Common myeloid progenitor, CD34-positive (primary cell): ENCODE data around the gene CER1.

Source experiments
- CTCF ChIA-PET: fragments of 350-600 bp; sonication (Branson Sonifier 250); formaldehyde crosslinking; loops from one replicate; lab custom pipeline; 2021; ENCODE audit warnings: antibody characterized with exemption; lab: Charles Lee
- POLR2A ChIA-PET: fragments of 350-600 bp; sonication (Branson Sonifier 250); formaldehyde crosslinking; loops from one replicate; lab custom pipeline; 2021; ENCODE audit warnings: antibody characterized with exemption; lab: Charles Lee
- DNase-seq, 3 donors: peaks; one replicate each; pipeline versions ENCODE4 v3.0.0 to v3.0.0-alpha.2; 2013
- H3K27ac ChIP-seq, 2 experiments: 1 replicate in 1 of 2; 2 replicates in 1 of 2; pipeline ENCODE4 v1.7.0; 2013; ENCODE audit warnings: inconsistent platforms in 2 of 2, low read length in 2 of 2, mild to moderate bottlenecking in 2 of 2, low read depth in 1 of 2, moderate library complexity in 1 of 2; ENCODE audit not compliant: severe bottlenecking in 2 of 2, insufficient read depth in 1 of 2, poor library complexity in 1 of 2
- H3K27me3 ChIP-seq, 5 experiments: replicated peaks in 2 of 5; 1 replicate in 3 of 5; 2 replicates in 2 of 5; pipeline versions ENCODE4 v1.6.1 to v1.7.0; 2013; ENCODE audit warnings: low read length in 4 of 5, mild to moderate bottlenecking in 2 of 5, moderate library complexity in 2 of 5, inconsistent platforms in 1 of 5; ENCODE audit not compliant: insufficient read depth in 5 of 5, control insufficient read depth in 4 of 5
- H3K36me3 ChIP-seq, 4 experiments: 1 replicate in 2 of 4; 2 replicates in 2 of 4; pipeline versions ENCODE4 v1.6.1 to v1.7.0; 2013; ENCODE audit warnings: low read length in 3 of 4, control low read depth in 1 of 4, mild to moderate bottlenecking in 1 of 4; ENCODE audit not compliant: control insufficient read depth in 4 of 4, insufficient read depth in 4 of 4
- H3K4me1 ChIP-seq, 4 experiments: 1 replicate in 3 of 4; 2 replicates in 1 of 4; pipeline versions ENCODE4 v1.6.1 to v1.7.1; 2013; ENCODE audit warnings: low read length in 3 of 4, mild to moderate bottlenecking in 3 of 4, control low read depth in 1 of 4, inconsistent platforms in 1 of 4, moderate library complexity in 1 of 4; ENCODE audit not compliant: control insufficient read depth in 4 of 4, insufficient read depth in 4 of 4; ENCODE audit errors: control extremely low read depth in 1 of 4
- H3K4me3 ChIP-seq, 7 experiments: 1 replicate in 4 of 7; 2 replicates in 3 of 7; pipeline versions ENCODE4 v1.5.1 to v1.7.0; 2013; ENCODE audit warnings: mild to moderate bottlenecking in 7 of 7, low read length in 6 of 7, moderate library complexity in 6 of 7, inconsistent platforms in 2 of 7, low read depth in 2 of 7, control low read depth in 1 of 7; ENCODE audit not compliant: insufficient read depth in 4 of 7, control insufficient read depth in 1 of 7; ENCODE audit errors: extremely low read depth in 1 of 7
- H3K9me3 ChIP-seq, 5 experiments: 1 replicate in 4 of 5; 2 replicates in 1 of 5; pipeline versions ENCODE4 v1.6.1 to v1.7.1; 2013; ENCODE audit warnings: low read length in 4 of 5, mild to moderate bottlenecking in 2 of 5, inconsistent platforms in 1 of 5, low read depth in 1 of 5, moderate library complexity in 1 of 5; ENCODE audit not compliant: control insufficient read depth in 4 of 5, insufficient read depth in 2 of 5; ENCODE audit errors: control extremely low read depth in 1 of 5
- WGBS: methylation state at CpG from one replicate; pipeline ENCODE4 v1.1.5; 2013; ENCODE audit not compliant: insufficient coverage; 5-methylcytosine and 5-hydroxymethylcytosine counted together

The CER1 gene

DNA sequence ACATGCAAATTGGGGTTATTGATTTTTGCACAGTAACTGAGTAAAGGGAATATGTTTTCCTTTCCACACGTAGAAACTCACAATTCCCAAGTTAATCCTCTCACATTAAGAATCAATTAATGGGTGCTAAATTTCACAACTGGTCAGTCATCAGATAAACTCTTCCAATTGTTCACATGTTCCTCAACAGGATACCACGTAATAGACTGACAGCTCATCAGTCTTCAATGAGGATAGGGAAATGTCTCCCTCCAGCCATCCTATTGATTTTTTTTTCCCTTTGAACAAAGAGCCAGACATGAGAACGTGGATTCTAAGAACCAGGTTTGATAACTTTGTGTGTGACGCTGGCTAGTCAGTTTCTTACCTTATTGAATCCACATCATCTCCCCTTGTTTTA, 768 bp upstream of the CER1 start:
- no peak for DNase-seq
- CTCF ChIA-PET: no interaction called here
- no peaks in the 10 kb centered on the region for H3K4me1 ChIP-seq
- POLR2A ChIA-PET: no interaction called here
- WGBS: 97% methylated on average over 3 of the region's 4 CpGs
- H3K9me3 ChIP-seq: no peaks in the 10 kb centered on the region
- H3K36me3 ChIP-seq: no peaks in the 10 kb centered on the region
- H3K27me3 ChIP-seq: peaks cover 0 to 7% (median 0%) of the 10 kb centered on the region in 5 experiments
- no peak overlapping the region for H3K27ac ChIP-seq
- H3K4me3 ChIP-seq: no peak overlapping the region

DNA sequence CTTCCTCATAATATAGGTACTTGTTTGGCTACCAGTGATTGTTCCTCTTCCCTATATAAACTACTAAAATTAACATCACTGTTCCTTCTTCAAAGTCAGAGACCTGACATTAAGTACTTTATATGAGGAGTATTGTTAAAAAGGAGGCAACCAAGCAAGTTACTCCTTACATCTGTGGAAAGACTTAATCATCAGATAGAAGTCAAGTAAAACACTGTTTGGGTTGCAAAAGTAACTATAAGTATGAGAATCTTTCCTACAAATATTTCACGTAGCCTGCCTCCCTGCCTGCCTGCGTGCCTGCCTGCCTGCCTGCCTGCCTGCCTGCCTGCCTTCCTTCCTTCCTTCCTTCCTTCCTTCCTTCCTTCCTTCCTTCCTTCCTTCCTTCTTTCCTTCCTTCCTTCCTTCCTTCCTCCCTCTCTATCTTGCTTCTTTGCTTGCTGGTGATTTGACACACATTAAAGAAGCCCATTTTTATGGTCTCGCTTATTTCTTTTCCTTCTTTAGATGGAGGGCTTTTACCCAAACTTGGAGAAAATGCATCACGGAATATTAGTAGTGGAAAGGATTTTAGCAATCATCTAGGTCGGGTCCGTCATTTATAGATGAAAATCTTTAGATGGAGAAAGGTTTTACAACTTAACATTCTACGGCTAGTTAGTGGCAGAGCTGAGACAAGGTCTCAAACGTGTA, 3.2 kb downstream of the CER1 start:
- ChIA-PET CTCF (no interaction called here), POLR2A (no interaction called here)
- Histone ChIP-seq H3K27me3 (peaks cover 0 to 7% (median 0%) of the 10 kb centered on the region in 5 experiments), H3K4me1 (no peaks in the 10 kb centered on the region), H3K9me3 (no peaks in the 10 kb centered on the region), H3K4me3 (no peak overlapping the region), H3K27ac (no peak overlapping the region), H3K36me3 (no peaks in the 10 kb centered on the region)
- DNase-seq: no peak
- WGBS: 90% methylated on average over 3 of the region's 8 CpGs

GRCh38 chr9:14715102-14715501, 7.4 kb downstream of the CER1 start:
- CTCF ChIA-PET: no interaction called here
- Histone ChIP-seq H3K4me3 (no peak overlapping the region), H3K27me3 (peaks cover 0 to 5% (median 0%) of the 10 kb centered on the region in 5 experiments), H3K36me3 (no peaks in the 10 kb centered on the region), H3K4me1 (no peaks in the 10 kb centered on the region), H3K27ac (no peak overlapping the region), H3K9me3 (no peaks in the 10 kb centered on the region)
- WGBS: 100% methylated on average over 1 of the region's 4 CpGs
- DNase-seq: no peak
- POLR2A ChIA-PET: no interaction called here

- CTCF ChIA-PET: no interaction called here
- no peaks in the 10 kb centered on the region for H3K4me1 ChIP-seq
- WGBS: 86% methylated on average over 1 of the region's 3 CpGs
Observed at GRCh38 chr9:14713187-14713767, 9.3 kb downstream of the CER1 start.

DNA sequence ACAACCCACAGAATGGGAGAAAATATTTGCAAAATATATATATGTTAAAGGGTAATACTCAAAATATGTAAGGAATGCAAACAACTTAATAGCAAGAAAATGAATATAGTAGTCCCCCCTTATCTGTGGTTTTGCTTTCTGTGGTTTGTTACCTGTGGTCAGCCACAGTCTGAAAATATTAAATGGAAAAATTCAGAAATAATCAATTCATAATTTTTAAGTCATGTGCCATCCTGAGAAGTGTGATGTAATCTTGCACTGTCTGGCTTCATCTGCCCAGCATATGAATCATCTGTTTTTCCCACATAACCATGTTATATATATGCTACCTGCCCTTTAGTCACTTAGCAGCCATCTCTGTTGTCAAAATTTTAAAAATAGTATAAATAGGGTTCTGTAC, 11.7 kb downstream of the CER1 start:
- no peak for DNase-seq
- Histone ChIP-seq H3K27ac (no peak overlapping the region), H3K27me3 (no peaks in the 10 kb centered on the region), H3K4me1 (no peaks in the 10 kb centered on the region), H3K9me3 (peaks cover 0 to 9% (median 0%) of the 10 kb centered on the region in 5 experiments), H3K4me3 (no peak overlapping the region), H3K36me3 (no peaks in the 10 kb centered on the region)
- POLR2A ChIA-PET: no interaction called here
- CTCF ChIA-PET: no interaction called here

More at GRCh38 chr9:14713187-14713767, 9.3 kb downstream of the CER1 start:
- no peak for DNase-seq
- Histone ChIP-seq H3K9me3 (no peaks in the 10 kb centered on the region), H3K27ac (no peak overlapping the region), H3K4me3 (no peak overlapping the region), H3K27me3 (no peaks in the 10 kb centered on the region), H3K36me3 (no peaks in the 10 kb centered on the region)
- POLR2A ChIA-PET: no interaction called here

- no peaks in the 10 kb centered on the region for H3K4me1 ChIP-seq
- DNase-seq: no peak
- peaks cover 0 to under 1% (median 0%) of the 10 kb centered on the region in 5 experiments for H3K27me3 ChIP-seq
- WGBS: no CpG with 5 or more reads among the region's 5 CpGs
- H3K27ac ChIP-seq: no peak overlapping the region
- POLR2A ChIA-PET: no interaction called here
- no peak overlapping the region for H3K4me3 ChIP-seq
- peaks cover 2 to 17% (median 10%) of the 10 kb centered on the region in 5 experiments for H3K9me3 ChIP-seq
- no peaks in the 10 kb centered on the region for H3K36me3 ChIP-seq
- CTCF ChIA-PET: no interaction called here
Observed at GRCh38 chr9:14706530-14707140, 15.9 kb downstream of the CER1 start.

DNA sequence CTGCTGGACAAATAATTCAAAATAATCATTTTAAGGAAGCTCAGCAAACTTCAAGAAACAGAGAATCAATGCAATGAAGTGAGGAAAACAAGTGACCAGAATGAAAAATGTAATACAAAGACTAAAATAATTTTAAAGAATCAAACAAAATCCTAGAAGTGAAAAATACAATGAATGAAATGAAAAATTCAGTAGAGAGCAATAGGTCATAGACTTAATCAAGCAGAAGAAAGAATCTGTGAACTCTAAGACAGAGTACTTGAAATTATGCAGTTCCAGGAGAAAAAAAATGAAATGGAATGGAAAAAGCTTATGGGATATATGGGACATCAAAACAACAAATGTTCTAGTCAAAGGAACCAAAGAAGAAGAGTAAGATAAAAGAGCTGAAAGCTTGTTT, 17.5 kb downstream of the CER1 start:
- no peak for DNase-seq
- ChIA-PET POLR2A (no interaction called here), CTCF (interaction anchor here (1.1 kb wide), 1 partner anchor 62 kb away, joined by 3 read pairs; no protein-coding TSS in a partner anchor)
- Histone ChIP-seq H3K36me3 (no peaks in the 10 kb centered on the region), H3K4me1 (no peaks in the 10 kb centered on the region), H3K27me3 (peaks cover 0 to 2% (median 0%) of the 10 kb centered on the region in 5 experiments), H3K9me3 (peaks cover 2 to 17% (median 10%) of the 10 kb centered on the region in 5 experiments), H3K27ac (no peak overlapping the region), H3K4me3 (no peak overlapping the region)
